GM23248 (cell line): ENCODE data around the gene DPYD.

Source experiments
- EZH2 ChIP-seq: fragments of 200-600 bp; sonication (generic); IDR thresholded peaks from 2 replicates; pipeline ENCODE4 v1.6.1; 2018; ENCODE audit warnings: antibody characterized with exemption, mild to moderate bottlenecking; ENCODE audit not compliant: insufficient read depth, poor library complexity, severe bottlenecking
- EZH2phosphoT487 ChIP-seq: fragments of 200-600 bp; sonication (generic); IDR thresholded peaks from 2 replicates; pipeline ENCODE4 v1.6.1; 2018; ENCODE audit warnings: antibody characterized with exemption, moderate library complexity, mild to moderate bottlenecking, low read depth; ENCODE audit not compliant: insufficient read depth

GRCh38 chr1:97942161-97943123 lies 21.6 kb upstream of the DPYD start:
- TF ChIP-seq EZH2, result no peak
- no peak for TF ChIP-seq EZH2phosphoT487
